Activated T-cell treated with anti-CD3 and anti-CD28 coated beads for 1 hour (primary cell): Measurements from ENCODE around the gene KIR2DL1.
"Not testable (repeated sequence)": the region's sequence is repeated elsewhere in the genome, so short reads cannot be mapped to it uniquely, and the experiment has no call there.

ENCODE experiments used
- DNase-seq: peaks from one replicate; pipeline ENCODE4 v3.0.0-alpha.2; 2020; ENCODE audit warnings: low read depth

The KIR2DL1 gene

DNA sequence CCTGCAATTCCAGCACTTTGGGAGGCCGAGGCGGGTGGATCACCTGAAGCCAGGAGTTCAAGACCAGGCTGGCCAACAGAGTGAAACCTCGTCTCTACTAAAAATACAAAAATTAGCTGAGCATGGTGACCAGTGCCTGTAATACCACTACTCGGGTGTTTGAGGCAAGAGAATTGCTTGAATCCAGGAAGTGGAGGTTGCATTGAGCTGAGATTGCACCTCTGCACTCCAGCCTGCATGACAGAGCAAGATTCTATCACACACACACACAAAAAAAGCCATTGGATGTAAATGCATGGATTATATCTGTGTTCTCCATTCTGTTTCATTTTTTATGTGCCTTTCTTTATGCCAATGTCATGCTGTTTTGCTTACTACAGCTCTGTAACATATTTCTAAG lies 54.8 kb downstream of the KIR2DL1 start:
- not testable (repeated sequence) for DNase-seq

DNA sequence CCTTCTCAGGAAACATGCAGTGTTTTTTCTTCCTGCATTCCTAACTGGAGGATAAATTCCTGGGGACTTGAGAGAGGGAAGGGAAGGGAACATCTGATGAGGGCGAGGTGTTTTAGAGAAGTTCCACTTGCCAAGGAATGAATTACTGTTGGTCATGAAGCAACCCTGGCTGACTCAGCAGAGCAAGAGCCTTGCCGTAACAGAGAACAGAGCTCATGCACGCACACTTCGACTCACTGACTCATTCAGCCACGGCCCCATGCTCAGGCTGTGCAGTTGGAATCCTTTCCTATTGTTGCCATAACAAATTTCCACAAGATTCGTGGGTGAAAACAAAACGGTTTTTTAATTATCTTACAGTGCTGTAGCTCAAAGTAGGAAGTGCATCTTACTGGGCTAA lies 55.7 kb downstream of the KIR2DL1 start:
- not testable (repeated sequence) for DNase-seq

DNA sequence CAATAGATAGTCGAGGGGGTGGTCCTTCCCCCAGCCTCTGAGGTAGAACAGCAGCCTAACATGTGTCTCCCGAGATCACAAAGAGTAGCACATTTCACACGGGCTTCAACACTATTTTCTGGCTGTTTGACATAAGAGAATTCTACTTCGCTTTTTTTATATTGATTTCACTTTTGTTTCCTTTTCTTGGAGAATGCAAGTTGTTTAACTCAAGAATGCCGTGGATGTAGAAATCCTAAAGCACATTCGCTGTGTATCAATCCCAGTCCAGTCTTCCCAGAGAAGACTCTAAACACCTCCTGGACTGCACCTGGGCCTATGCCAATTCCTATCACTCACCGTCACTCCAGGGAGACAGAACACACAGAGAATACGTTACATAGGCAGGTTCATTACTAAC lies 58.5 kb downstream of the KIR2DL1 start:
- DNase-seq, result not testable (repeated sequence)

DNA sequence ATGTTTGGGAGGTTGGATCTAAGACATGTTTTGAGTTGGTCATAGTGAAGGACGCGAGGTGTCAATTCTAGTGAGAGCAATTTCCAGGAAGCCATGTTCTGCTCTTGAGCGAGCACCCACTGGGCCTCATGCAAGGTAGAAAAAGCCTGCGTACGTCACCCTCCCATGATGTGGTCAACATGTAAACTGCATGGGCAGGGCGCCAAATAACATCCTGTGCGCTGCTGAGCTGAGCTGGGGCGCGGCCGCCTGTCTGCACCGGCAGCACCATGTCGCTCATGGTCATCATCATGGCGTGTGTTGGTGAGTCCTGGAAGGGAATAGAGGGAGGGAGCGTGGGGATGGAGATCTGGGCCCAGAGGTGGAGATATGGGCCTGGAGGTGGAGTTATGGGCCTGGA lies 62.9 kb downstream of the KIR2DL1 start, which contains the start of gene KIR2DS4:
Gene KIR2DS4 (plus strand): TSS at position 181 of the 400 bp plus-strand sequence.
- not testable (repeated sequence) for DNase-seq
